H9 (cell line): Measurements from ENCODE around the gene HECW1. TPM values are rescaled to one million over a fixed set of nuclear protein-coding genes. Genes with fewer than 3 reads are reported as not detected.

Experiments
- DNase-seq: peaks from one replicate; pipeline ENCODE4 v3.0.0-alpha.2; 2017
- H2AFZ ChIP-seq: one replicate; pipeline ENCODE4 v1.6.1; 2013; ENCODE audit warnings: mild to moderate bottlenecking, low read length, control low read depth, moderate library complexity
- H2AK5ac ChIP-seq: 2 replicates; pipeline ENCODE4 v1.6.1; 2013; ENCODE audit warnings: low read length, control low read depth, mixed read lengths; ENCODE audit not compliant: insufficient read length
- H2BK120ac ChIP-seq: one replicate; pipeline ENCODE4 v1.6.1; 2013; ENCODE audit warnings: low read depth, mild to moderate bottlenecking, low read length, control low read depth, inconsistent platforms; ENCODE audit not compliant: poor library complexity, severe bottlenecking
- H2BK12ac ChIP-seq: 2 replicates; pipeline ENCODE4 v1.6.1; 2013; ENCODE audit warnings: low read length, control low read depth, mixed read lengths, low read depth; ENCODE audit not compliant: insufficient read length
- H2BK15ac ChIP-seq: 2 replicates; pipeline ENCODE4 v1.6.1; 2013; ENCODE audit warnings: low read depth, low read length, control low read depth
- H2BK20ac ChIP-seq: one replicate; pipeline ENCODE4 v1.6.1; 2013; ENCODE audit warnings: low read depth, mild to moderate bottlenecking, low read length, control low read depth, inconsistent platforms; ENCODE audit not compliant: poor library complexity, severe bottlenecking
- H2BK5ac ChIP-seq: 2 replicates; pipeline ENCODE4 v1.6.1; 2013; ENCODE audit warnings: low read length, control low read depth, mixed read lengths; ENCODE audit not compliant: insufficient read length
- H3K14ac ChIP-seq: 2 replicates; pipeline ENCODE4 v1.6.1; 2013; ENCODE audit warnings: low read length, control low read depth; ENCODE audit not compliant: insufficient read depth
- H3K18ac ChIP-seq: 2 replicates; pipeline ENCODE4 v1.6.1; 2013; ENCODE audit warnings: low read depth, mild to moderate bottlenecking, mixed read lengths, low read length, control low read depth; ENCODE audit not compliant: insufficient read length
- H3K23ac ChIP-seq: 2 replicates; pipeline ENCODE4 v1.6.1; 2013; ENCODE audit warnings: low read length, control low read depth, mixed read lengths, low read depth; ENCODE audit not compliant: insufficient read length
- H3K23me2 ChIP-seq: 2 replicates; pipeline ENCODE4 v1.6.1; 2013; ENCODE audit warnings: low read depth, mild to moderate bottlenecking, mixed read lengths, low read length, control low read depth; ENCODE audit not compliant: insufficient read length, poor library complexity, severe bottlenecking
- H3K27ac ChIP-seq: 2 replicates; pipeline ENCODE4 v1.5.1; 2013; ENCODE audit warnings: low read length, control low read depth, mixed read lengths, low read depth; ENCODE audit not compliant: insufficient read length
- H3K27me3 ChIP-seq: 2 replicates; pipeline ENCODE4 v1.6.1; 2013; ENCODE audit warnings: low read length, control low read depth, inconsistent platforms; ENCODE audit not compliant: insufficient read depth
- H3K4ac ChIP-seq: 2 replicates; pipeline ENCODE4 v1.6.1; 2013; ENCODE audit warnings: low read depth, mild to moderate bottlenecking, control low read depth, inconsistent platforms, low read length, moderate library complexity
- H3K4me1 ChIP-seq: 2 replicates; pipeline ENCODE4 v1.6.1; 2013; ENCODE audit warnings: low read length, control low read depth, inconsistent platforms; ENCODE audit not compliant: insufficient read depth
- H3K4me2 ChIP-seq: 2 replicates; pipeline ENCODE4 v1.6.1; 2013; ENCODE audit warnings: low read length, control low read depth, mixed read lengths; ENCODE audit not compliant: insufficient read length, insufficient read depth
- H3K56ac ChIP-seq: 2 replicates; pipeline ENCODE4 v1.6.1; 2013; ENCODE audit warnings: low read depth, mild to moderate bottlenecking, mixed read lengths, low read length, control low read depth; ENCODE audit not compliant: insufficient read length
- H3K79me1 ChIP-seq: 2 replicates; pipeline ENCODE4 v1.6.1; 2013; ENCODE audit warnings: low read depth, mild to moderate bottlenecking, moderate library complexity, low read length, control low read depth, inconsistent platforms; ENCODE audit not compliant: insufficient read depth, poor library complexity, severe bottlenecking
- H3K79me2 ChIP-seq: 2 replicates; pipeline ENCODE4 v1.6.1; 2013; ENCODE audit warnings: low read length, control low read depth, inconsistent platforms; ENCODE audit not compliant: insufficient read depth
- H3K9ac ChIP-seq: 2 replicates; pipeline ENCODE4 v1.6.1; 2013; ENCODE audit warnings: low read length, control low read depth, mixed read lengths; ENCODE audit not compliant: insufficient read length; ENCODE audit errors: extremely low read depth
- H3K9me3 ChIP-seq: one replicate; pipeline ENCODE4 v1.6.1; 2013; ENCODE audit warnings: low read depth, low read length, inconsistent platforms; ENCODE audit not compliant: control insufficient read depth
- H3T11ph ChIP-seq: one replicate; pipeline ENCODE4 v1.6.1; 2013; ENCODE audit warnings: mild to moderate bottlenecking, low read length, control low read depth, inconsistent platforms
- H4K20me1 ChIP-seq: one replicate; pipeline ENCODE4 v1.6.1; 2013; ENCODE audit not compliant: control insufficient read depth, insufficient read length, insufficient read depth
- H4K5ac ChIP-seq: 2 replicates; pipeline ENCODE4 v1.6.1; 2013; ENCODE audit warnings: low read depth, mild to moderate bottlenecking, mixed read lengths, low read length, control low read depth; ENCODE audit not compliant: insufficient read length
- H4K8ac ChIP-seq: replicated peaks from 2 replicates; pipeline ENCODE4 v1.6.1; 2013; ENCODE audit warnings: low read length, control low read depth, mixed read lengths, low read depth; ENCODE audit not compliant: insufficient read length
- H4K91ac ChIP-seq: 2 replicates; pipeline ENCODE4 v1.6.1; 2013; ENCODE audit warnings: low read depth, mild to moderate bottlenecking, moderate library complexity, mixed read lengths, low read length, control low read depth; ENCODE audit not compliant: insufficient read length
- H3K27ac Mint-ChIP-seq, 3 experiments: 2 replicates in 2 of 3; 3 replicates in 1 of 3; pipeline ENCODE4 v1.8.0; 2020 to 2021; ENCODE audit warnings: mixed read lengths in 3 of 3, mild to moderate bottlenecking in 1 of 3, moderate library complexity in 1 of 3
- H3K27me3 Mint-ChIP-seq: 2 replicates; pipeline ENCODE4 v1.8.0; 2021; ENCODE audit warnings: low read depth, mild to moderate bottlenecking, moderate library complexity, mixed read lengths
- H3K36me3 Mint-ChIP-seq, 3 experiments: 2 replicates in 2 of 3; 3 replicates in 1 of 3; pipeline ENCODE4 v1.8.0; 2020 to 2021; ENCODE audit warnings: low read depth in 3 of 3, mixed read lengths in 3 of 3; ENCODE audit not compliant: insufficient read depth in 1 of 3
- H3K4me1 Mint-ChIP-seq, 2 experiments: 2 replicates each; pipeline ENCODE4 v1.8.0; 2020; ENCODE audit warnings: mixed read lengths in 2 of 2
- H3K4me3 Mint-ChIP-seq, 2 experiments: 2 replicates in 1 of 2; 3 replicates in 1 of 2; pipeline ENCODE4 v1.8.0; 2020 to 2021; ENCODE audit warnings: mild to moderate bottlenecking in 2 of 2, mixed read lengths in 2 of 2, moderate library complexity in 1 of 2
- H3K9me3 Mint-ChIP-seq, 2 experiments: 2 replicates in 1 of 2; 3 replicates in 1 of 2; pipeline ENCODE4 v1.8.0; 2020; ENCODE audit warnings: mild to moderate bottlenecking in 2 of 2, mixed read lengths in 2 of 2, moderate library complexity in 1 of 2
- total RNA-seq: library from RNA; stranded (reverse); gene quantifications from 2 replicates; pipeline ENCODE4 v1.2.1, GENCODE V29; 2021
- TF ChIP-seq, protein P1 (sequence below): fragments of 200-600 bp; sonication (generic); conservative IDR thresholded peaks from 3 replicates; pipeline ENCODE4 v1.8.0; 2021; ENCODE audit warnings: antibody characterized with exemption, mild to moderate bottlenecking

The HECW1 gene
- total RNA-seq, 1 experiment from 2014 or later: 5.0 TPM

DNA sequence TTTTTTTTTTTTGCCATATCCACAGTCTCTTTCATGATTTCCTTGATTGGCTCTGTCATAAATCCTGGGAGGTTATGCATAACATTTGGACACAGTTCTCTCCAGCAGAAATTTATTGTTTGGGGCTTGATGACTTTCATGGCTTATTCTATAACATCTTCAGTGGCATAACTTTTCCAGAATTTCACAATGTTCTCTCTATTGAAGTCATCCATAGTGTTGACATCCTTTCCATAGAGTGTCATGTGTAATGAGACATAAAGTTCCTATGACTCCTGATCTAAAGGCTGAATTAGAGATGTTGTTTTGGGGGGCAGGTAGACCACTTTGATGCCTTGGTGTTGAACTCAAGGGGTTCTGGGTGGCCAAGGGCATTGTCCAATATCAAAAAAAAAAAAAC is 433.8 kb downstream of the HECW1 start:
- Histone ChIP-seq H3K4me2 (no peak overlapping the region), H2BK12ac (no peak overlapping the region), H4K20me1 (no peaks in the 10 kb centered on the region), H3K27me3 (no peaks in the 10 kb centered on the region), H3K79me1 (no peaks in the 10 kb centered on the region), H3K9me3 (no peaks in the 10 kb centered on the region), H3K23ac (no peak overlapping the region), H2BK5ac (no peak overlapping the region), H3K4me1 (no peaks in the 10 kb centered on the region), H3K23me2 (no peaks in the 10 kb centered on the region), H4K8ac (no peak overlapping the region), H4K5ac (no peak overlapping the region), H2BK120ac (no peak overlapping the region), H3K79me2 (no peaks in the 10 kb centered on the region), H3K9ac (no peak overlapping the region), H2AFZ (no peak overlapping the region), H3K56ac (no peak overlapping the region), H3T11ph (no peak overlapping the region), H3K4ac (no peak overlapping the region), H3K27ac (no peak overlapping the region), H2AK5ac (no peak overlapping the region), H3K18ac (no peak overlapping the region), H2BK15ac (no peak overlapping the region), H2BK20ac (no peak overlapping the region), H4K91ac (no peak overlapping the region), H3K14ac (no peak overlapping the region)
- H3K36me3 Mint-ChIP-seq: no peaks in the 10 kb centered on the region
- no peaks in the 10 kb centered on the region for H3K9me3 Mint-ChIP-seq
- TF ChIP-seq, protein P1, sequence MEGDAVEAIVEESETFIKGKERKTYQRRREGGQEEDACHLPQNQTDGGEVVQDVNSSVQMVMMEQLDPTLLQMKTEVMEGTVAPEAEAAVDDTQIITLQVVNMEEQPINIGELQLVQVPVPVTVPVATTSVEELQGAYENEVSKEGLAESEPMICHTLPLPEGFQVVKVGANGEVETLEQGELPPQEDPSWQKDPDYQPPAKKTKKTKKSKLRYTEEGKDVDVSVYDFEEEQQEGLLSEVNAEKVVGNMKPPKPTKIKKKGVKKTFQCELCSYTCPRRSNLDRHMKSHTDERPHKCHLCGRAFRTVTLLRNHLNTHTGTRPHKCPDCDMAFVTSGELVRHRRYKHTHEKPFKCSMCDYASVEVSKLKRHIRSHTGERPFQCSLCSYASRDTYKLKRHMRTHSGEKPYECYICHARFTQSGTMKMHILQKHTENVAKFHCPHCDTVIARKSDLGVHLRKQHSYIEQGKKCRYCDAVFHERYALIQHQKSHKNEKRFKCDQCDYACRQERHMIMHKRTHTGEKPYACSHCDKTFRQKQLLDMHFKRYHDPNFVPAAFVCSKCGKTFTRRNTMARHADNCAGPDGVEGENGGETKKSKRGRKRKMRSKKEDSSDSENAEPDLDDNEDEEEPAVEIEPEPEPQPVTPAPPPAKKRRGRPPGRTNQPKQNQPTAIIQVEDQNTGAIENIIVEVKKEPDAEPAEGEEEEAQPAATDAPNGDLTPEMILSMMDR: no peak
- H3K4me1 Mint-ChIP-seq: no peaks in the 10 kb centered on the region
- no peak overlapping the region for H3K4me3 Mint-ChIP-seq
- no peak overlapping the region for H3K27ac Mint-ChIP-seq
- H3K27me3 Mint-ChIP-seq: no peaks in the 10 kb centered on the region
- no peak for DNase-seq
